ENCODE results near the gene CAMK1D.

Gene CAMK1D

GRCh38 chr10:12372846-12373245 lies 23.5 kb downstream of the CAMK1D start:
- Histone ChIP-seq H3K36me3 (ENCODE audit: control insufficient read depth in 2 of 2, insufficient read depth in 2 of 2, low read length in 2 of 2) (no peaks in the 10 kb centered on the region), H3K4me3 (ENCODE audit: low read length in 2 of 2) (no peak overlapping the region), H3K9ac (ENCODE audit: low read length in 2 of 2) (no peak overlapping the region), H3K4me1 (ENCODE audit: control insufficient read depth, insufficient read depth, low read length) (peaks cover 10% of the 10 kb centered on the region), H3K27me3 (ENCODE audit: control insufficient read depth in 1 of 2, insufficient read depth in 2 of 2, low read length in 2 of 2) (no peaks in the 10 kb centered on the region), H3K27ac (ENCODE audit: low read length) (no peak overlapping the region), H3K9me3 (ENCODE audit: control insufficient read depth in 2 of 2, low read length in 2 of 2) (no peaks in the 10 kb centered on the region)

GRCh38 chr10:12375076-12375504 lies 25.7 kb downstream of the CAMK1D start:
- no peaks in the 10 kb centered on the region for H3K36me3 ChIP-seq (ENCODE audit: control insufficient read depth in 2 of 2, insufficient read depth in 2 of 2, low read length in 2 of 2)
- H3K9ac ChIP-seq (ENCODE audit: low read length in 2 of 2) = no peak overlapping the region
- H3K27ac ChIP-seq (ENCODE audit: low read length) = peak overlapping the region; percentile 73
- H3K4me3 ChIP-seq (ENCODE audit: low read length in 2 of 2) = no peak overlapping the region
- no peaks in the 10 kb centered on the region for H3K9me3 ChIP-seq (ENCODE audit: control insufficient read depth in 2 of 2, low read length in 2 of 2)
- H3K27me3 ChIP-seq (ENCODE audit: control insufficient read depth in 1 of 2, insufficient read depth in 2 of 2, low read length in 2 of 2) = no peaks in the 10 kb centered on the region
- H3K4me1 ChIP-seq (ENCODE audit: control insufficient read depth, insufficient read depth, low read length) = peaks cover 15% of the 10 kb centered on the region

- Histone ChIP-seq H3K4me3 (ENCODE audit: low read length in 2 of 2) (no peak overlapping the region), H3K27ac (ENCODE audit: low read length) (no peak overlapping the region), H3K4me1 (ENCODE audit: control insufficient read depth, insufficient read depth, low read length) (peaks cover 15% of the 10 kb centered on the region)
Observed at GRCh38 chr10:12376211-12376610, 26.9 kb downstream of the CAMK1D start.

GRCh38 chr10:12377658-12378290 lies 28.4 kb downstream of the CAMK1D start:
- H3K36me3 ChIP-seq (ENCODE audit: control insufficient read depth in 2 of 2, insufficient read depth in 2 of 2, low read length in 2 of 2) = no peaks in the 10 kb centered on the region
- peaks cover 15% of the 10 kb centered on the region for H3K4me1 ChIP-seq (ENCODE audit: control insufficient read depth, insufficient read depth, low read length)
- H3K4me3 ChIP-seq (ENCODE audit: low read length in 2 of 2) = no peak overlapping the region
- no peak overlapping the region for H3K9ac ChIP-seq (ENCODE audit: low read length in 2 of 2)
- H3K27me3 ChIP-seq (ENCODE audit: control insufficient read depth in 1 of 2, insufficient read depth in 2 of 2, low read length in 2 of 2) = no peaks in the 10 kb centered on the region
- H3K9me3 ChIP-seq (ENCODE audit: control insufficient read depth in 2 of 2, low read length in 2 of 2) = no peaks in the 10 kb centered on the region
- H3K27ac ChIP-seq (ENCODE audit: low read length) = peak overlapping the region; percentile 53

More at GRCh38 chr10:12376211-12376610, 26.9 kb downstream of the CAMK1D start:
- Histone ChIP-seq H3K36me3 (ENCODE audit: control insufficient read depth in 2 of 2, insufficient read depth in 2 of 2, low read length in 2 of 2) (no peaks in the 10 kb centered on the region), H3K9ac (ENCODE audit: low read length in 2 of 2) (no peak overlapping the region), H3K27me3 (ENCODE audit: control insufficient read depth in 1 of 2, insufficient read depth in 2 of 2, low read length in 2 of 2) (no peaks in the 10 kb centered on the region), H3K9me3 (ENCODE audit: control insufficient read depth in 2 of 2, low read length in 2 of 2) (no peaks in the 10 kb centered on the region)

- Histone ChIP-seq H3K9ac (ENCODE audit: low read length in 2 of 2) (no peak overlapping the region), H3K27ac (ENCODE audit: low read length) (no peak overlapping the region), H3K36me3 (ENCODE audit: control insufficient read depth in 2 of 2, insufficient read depth in 2 of 2, low read length in 2 of 2) (no peaks in the 10 kb centered on the region), H3K4me3 (ENCODE audit: low read length in 2 of 2) (no peak overlapping the region), H3K27me3 (ENCODE audit: control insufficient read depth in 1 of 2, insufficient read depth in 2 of 2, low read length in 2 of 2) (no peaks in the 10 kb centered on the region), H3K4me1 (ENCODE audit: control insufficient read depth, insufficient read depth, low read length) (peaks cover 7% of the 10 kb centered on the region), H3K9me3 (ENCODE audit: control insufficient read depth in 2 of 2, low read length in 2 of 2) (no peaks in the 10 kb centered on the region)
Observed at GRCh38 chr10:12380999-12381398, 31.7 kb downstream of the CAMK1D start.

- Histone ChIP-seq H3K27me3 (ENCODE audit: control insufficient read depth in 1 of 2, insufficient read depth in 2 of 2, low read length in 2 of 2) (no peaks in the 10 kb centered on the region), H3K27ac (ENCODE audit: low read length) (no peak overlapping the region), H3K4me1 (ENCODE audit: control insufficient read depth, insufficient read depth, low read length) (peaks cover 7% of the 10 kb centered on the region), H3K9me3 (ENCODE audit: control insufficient read depth in 2 of 2, low read length in 2 of 2) (no peaks in the 10 kb centered on the region), H3K36me3 (ENCODE audit: control insufficient read depth in 2 of 2, insufficient read depth in 2 of 2, low read length in 2 of 2) (no peaks in the 10 kb centered on the region), H3K9ac (ENCODE audit: low read length in 2 of 2) (no peak overlapping the region), H3K4me3 (ENCODE audit: low read length in 2 of 2) (no peak overlapping the region)
Observed at GRCh38 chr10:12381536-12382156, 32.3 kb downstream of the CAMK1D start.

GRCh38 chr10:12382157-12382548 lies 32.8 kb downstream of the CAMK1D start:
- peaks cover 7% of the 10 kb centered on the region for H3K4me1 ChIP-seq (ENCODE audit: control insufficient read depth, insufficient read depth, low read length)
- H3K9me3 ChIP-seq (ENCODE audit: control insufficient read depth in 2 of 2, low read length in 2 of 2) = no peaks in the 10 kb centered on the region

GRCh38 chr10:12382956-12383531 lies 33.7 kb downstream of the CAMK1D start:
- Histone ChIP-seq H3K9me3 (ENCODE audit: control insufficient read depth in 2 of 2, low read length in 2 of 2) (no peaks in the 10 kb centered on the region), H3K27ac (ENCODE audit: low read length) (no peak overlapping the region), H3K27me3 (ENCODE audit: control insufficient read depth in 1 of 2, insufficient read depth in 2 of 2, low read length in 2 of 2) (no peaks in the 10 kb centered on the region), H3K36me3 (ENCODE audit: control insufficient read depth in 2 of 2, insufficient read depth in 2 of 2, low read length in 2 of 2) (no peaks in the 10 kb centered on the region), H3K9ac (ENCODE audit: low read length in 2 of 2) (no peak overlapping the region), H3K4me3 (ENCODE audit: low read length in 2 of 2) (no peak overlapping the region), H3K4me1 (ENCODE audit: control insufficient read depth, insufficient read depth, low read length) (peaks cover 3% of the 10 kb centered on the region)

More at GRCh38 chr10:12382157-12382548, 32.8 kb downstream of the CAMK1D start:
- Histone ChIP-seq H3K9ac (ENCODE audit: low read length in 2 of 2) (no peak overlapping the region), H3K4me3 (ENCODE audit: low read length in 2 of 2) (no peak overlapping the region), H3K27me3 (ENCODE audit: control insufficient read depth in 1 of 2, insufficient read depth in 2 of 2, low read length in 2 of 2) (no peaks in the 10 kb centered on the region), H3K36me3 (ENCODE audit: control insufficient read depth in 2 of 2, insufficient read depth in 2 of 2, low read length in 2 of 2) (no peaks in the 10 kb centered on the region), H3K27ac (ENCODE audit: low read length) (no peak overlapping the region)

GRCh38 chr10:12384906-12385305 lies 35.6 kb downstream of the CAMK1D start:
- Histone ChIP-seq H3K36me3 (ENCODE audit: control insufficient read depth in 2 of 2, insufficient read depth in 2 of 2, low read length in 2 of 2) (no peaks in the 10 kb centered on the region), H3K27me3 (ENCODE audit: control insufficient read depth in 1 of 2, insufficient read depth in 2 of 2, low read length in 2 of 2) (no peaks in the 10 kb centered on the region), H3K4me1 (ENCODE audit: control insufficient read depth, insufficient read depth, low read length) (peaks cover 18% of the 10 kb centered on the region), H3K4me3 (ENCODE audit: low read length in 2 of 2) (no peak overlapping the region), H3K9me3 (ENCODE audit: control insufficient read depth in 2 of 2, low read length in 2 of 2) (no peaks in the 10 kb centered on the region), H3K9ac (ENCODE audit: low read length in 2 of 2) (no peak overlapping the region), H3K27ac (ENCODE audit: low read length) (no peak overlapping the region)

GRCh38 chr10:12387561-12388210 lies 38.3 kb downstream of the CAMK1D start:
- Histone ChIP-seq H3K36me3 (ENCODE audit: control insufficient read depth in 2 of 2, insufficient read depth in 2 of 2, low read length in 2 of 2) (no peaks in the 10 kb centered on the region), H3K27ac (ENCODE audit: low read length) (no peak overlapping the region), H3K9ac (ENCODE audit: low read length in 2 of 2) (no peak overlapping the region), H3K27me3 (ENCODE audit: control insufficient read depth in 1 of 2, insufficient read depth in 2 of 2, low read length in 2 of 2) (no peaks in the 10 kb centered on the region), H3K9me3 (ENCODE audit: control insufficient read depth in 2 of 2, low read length in 2 of 2) (no peaks in the 10 kb centered on the region), H3K4me1 (ENCODE audit: control insufficient read depth, insufficient read depth, low read length) (peaks cover 26% of the 10 kb centered on the region), H3K4me3 (ENCODE audit: low read length in 2 of 2) (no peak overlapping the region)

Data from stomach smooth muscle (tissue), 2 donors.